ENCODE measurements around the gene STRN3.
"Not testable (repeated sequence)": the region's sequence is repeated elsewhere in the genome, so short reads cannot be mapped to it uniquely, and the experiment has no call there.

Gene STRN3

GRCh38 chr14:30969796-30970195 lies 56.4 kb downstream of the STRN3 start:
- not testable (repeated sequence) for DNase-seq (ENCODE audit: low read depth)

GRCh38 chr14:30967364-30968098 lies 58.6 kb downstream of the STRN3 start:
- not testable (repeated sequence) for DNase-seq (ENCODE audit: low read depth)

- DNase-seq (ENCODE audit: low read depth) = no peak
These were observed 59.5 kb downstream of the STRN3 start for GRCh38 chr14:30966415-30967363.

- DNase-seq (ENCODE audit: low read depth) = not testable (repeated sequence)
These were observed 60.3 kb downstream of the STRN3 start for GRCh38 chr14:30965861-30966260.

GRCh38 chr14:30962537-30962936 lies 63.6 kb downstream of the STRN3 start:
- not testable (repeated sequence) for DNase-seq (ENCODE audit: low read depth)

GRCh38 chr14:30961330-30961729 lies 64.8 kb downstream of the STRN3 start:
- no peak for DNase-seq (ENCODE audit: low read depth)

GRCh38 chr14:30960216-30960615 lies 66.0 kb downstream of the STRN3 start:
- no peak for DNase-seq (ENCODE audit: low read depth)

GRCh38 chr14:30958555-30959407 lies 67.4 kb downstream of the STRN3 start:
- no peak for DNase-seq (ENCODE audit: low read depth)

GRCh38 chr14:30957813-30958370 lies 68.3 kb downstream of the STRN3 start:
- DNase-seq (ENCODE audit: low read depth) = no peak

- no peak for DNase-seq (ENCODE audit: low read depth)
These were observed 76.5 kb downstream of the STRN3 start for GRCh38 chr14:30949651-30950050.

GRCh38 chr14:30943694-30944093 lies 82.5 kb downstream of the STRN3 start:
- no peak for DNase-seq (ENCODE audit: low read depth)

GRCh38 chr14:30940886-30941285 lies 85.3 kb downstream of the STRN3 start:
- DNase-seq (ENCODE audit: low read depth) = no peak

GRCh38 chr14:30938617-30939016 lies 87.6 kb downstream of the STRN3 start:
- no peak for DNase-seq (ENCODE audit: low read depth)

GRCh38 chr14:30935445-30935844 lies 90.7 kb downstream of the STRN3 start:
- DNase-seq (ENCODE audit: low read depth) = no peak

GRCh38 chr14:30933937-30934336 lies 92.2 kb downstream of the STRN3 start:
- DNase-seq (ENCODE audit: low read depth) = not testable (repeated sequence)

- no peak for DNase-seq (ENCODE audit: low read depth)
These were observed 97.7 kb downstream of the STRN3 start for GRCh38 chr14:30928462-30928861.

- DNase-seq (ENCODE audit: low read depth) = no peak
These were observed 100.9 kb downstream of the STRN3 start for GRCh38 chr14:30925254-30925653.

GRCh38 chr14:30921788-30922187 lies 104.4 kb downstream of the STRN3 start:
- DNase-seq (ENCODE audit: low read depth) = no peak

- no peak for DNase-seq (ENCODE audit: low read depth)
These were observed 104.9 kb downstream of the STRN3 start for GRCh38 chr14:30921305-30921704.

- DNase-seq (ENCODE audit: low read depth) = peak; percentile 3
These were observed 110.6 kb downstream of the STRN3 start for GRCh38 chr14:30915596-30915995.

- no peak for DNase-seq (ENCODE audit: low read depth)
These were observed 111.4 kb downstream of the STRN3 start for GRCh38 chr14:30914812-30915211.

- DNase-seq (ENCODE audit: low read depth) = no peak
These were observed 117.4 kb downstream of the STRN3 start for GRCh38 chr14:30908826-30909225.

Measured in stromal cell of bone marrow (primary cell).